H1 (cell line): ENCODE results near the gene FCGR2B. TPM values are rescaled to one million over a fixed set of nuclear protein-coding genes. Genes with fewer than 3 reads are reported as not detected.
"Not testable (repeated sequence)": the region's sequence is repeated elsewhere in the genome, so short reads cannot be mapped to it uniquely, and the experiment has no call there.

ENCODE experiments used
- CTCF ChIA-PET: fragments of 300-600 bp; sonication (Branson Sonifier 250); formaldehyde crosslinking; loops from one replicate; lab custom pipeline; 2021; ENCODE audit not compliant: partially characterized antibody; lab: Charles Lee
- POLR2A ChIA-PET: fragments of 300-600 bp; sonication (Branson Sonifier 250); formaldehyde crosslinking; loops from one replicate; lab custom pipeline; 2021; ENCODE audit warnings: inconsistent platforms; ENCODE audit not compliant: partially characterized antibody; lab: Charles Lee
- DNase-seq, 2 experiments: peaks; one replicate each; pipeline versions ENCODE4 v3.0.0 to v3.0.0-alpha.2; 2010 to 2022; ENCODE audit warnings: low spot score in 2 of 2, low read depth in 1 of 2, mixed read lengths in 1 of 2
- FAIRE-seq: peaks from 2 replicates; lab custom pipeline; 2011; peaks lifted over from hg19 to GRCh38; lab: Jason Lieb, UNC
- H2AFZ ChIP-seq: 2 replicates; pipeline ENCODE4 v1.8.1; 2012; ENCODE audit warnings: low read length, inconsistent platforms
- H2AK5ac ChIP-seq: 2 replicates; pipeline ENCODE4 v1.6.1; 2013; ENCODE audit warnings: low read depth, low read length
- H2BK120ac ChIP-seq: replicated peaks from 2 replicates; pipeline ENCODE3; 2013; ENCODE audit warnings: low read depth, low read length, inconsistent platforms
- H2BK12ac ChIP-seq: 2 replicates; pipeline ENCODE4 v1.6.1; 2013; ENCODE audit warnings: low read depth, low read length
- H2BK15ac ChIP-seq: 2 replicates; pipeline ENCODE4 v1.6.1; 2013; ENCODE audit warnings: low read length
- H2BK20ac ChIP-seq: 2 replicates; pipeline ENCODE4 v1.6.1; 2013; ENCODE audit warnings: low read length
- H2BK5ac ChIP-seq: 2 replicates; pipeline ENCODE4 v1.6.1; 2013; ENCODE audit warnings: low read depth, low read length
- H3K14ac ChIP-seq: 2 replicates; pipeline ENCODE4 v1.6.1; 2013; ENCODE audit warnings: inconsistent platforms; ENCODE audit not compliant: insufficient read length
- H3K18ac ChIP-seq: 2 replicates; pipeline ENCODE4 v1.6.1; 2013; ENCODE audit warnings: low read length; ENCODE audit errors: extremely low read depth
- H3K23ac ChIP-seq: 2 replicates; pipeline ENCODE4 v1.6.1; 2013; ENCODE audit warnings: inconsistent platforms; ENCODE audit not compliant: insufficient read length
- H3K23me2 ChIP-seq: 2 replicates; pipeline ENCODE4 v1.6.1; 2013; ENCODE audit warnings: low read depth, low read length
- H3K27ac ChIP-seq: 2 replicates; pipeline ENCODE4 v1.6.1; 2011; ENCODE audit warnings: low read depth, low read length, inconsistent platforms
- H3K27me3 ChIP-seq, 4 experiments: replicated peaks in 1 of 4; 1 replicate in 1 of 4; 2 replicates in 3 of 4; pipeline versions ENCODE4 v1.6.1 to v1.8.1; 2011 to 2013; ENCODE audit warnings: low read length in 3 of 4, mild to moderate bottlenecking in 3 of 4, inconsistent platforms in 2 of 4, mixed read lengths in 2 of 4, moderate library complexity in 1 of 4; ENCODE audit not compliant: control insufficient read depth in 3 of 4, insufficient read depth in 3 of 4; ENCODE audit errors: extremely low read depth in 1 of 4
- H3K36me3 ChIP-seq, 4 experiments: 2 replicates each; pipeline versions ENCODE4 v1.6.1 to v1.8.1; 2011 to 2013; ENCODE audit warnings: mild to moderate bottlenecking in 4 of 4, low read length in 3 of 4, moderate library complexity in 2 of 4, control low read depth in 1 of 4, inconsistent platforms in 1 of 4; ENCODE audit not compliant: insufficient read depth in 4 of 4, control insufficient read depth in 2 of 4
- H3K4ac ChIP-seq: replicated peaks from 2 replicates; pipeline ENCODE3; 2013; ENCODE audit warnings: low read length, low read depth, mixed read lengths, inconsistent platforms; ENCODE audit not compliant: insufficient read length
- H3K4me1 ChIP-seq, 4 experiments: replicated peaks in 1 of 4; 1 replicate in 1 of 4; 2 replicates in 3 of 4; pipeline versions ENCODE4 v1.6.1 to v1.8.1; 2011 to 2013; ENCODE audit warnings: low read length in 3 of 4, inconsistent platforms in 2 of 4, mixed read lengths in 1 of 4; ENCODE audit not compliant: insufficient read depth in 4 of 4, control insufficient read depth in 3 of 4
- H3K4me2 ChIP-seq, 2 experiments: 2 replicates each; pipeline versions ENCODE4 v1.6.1 to v1.8.1; 2011 to 2013; ENCODE audit warnings: low read depth in 2 of 2, low read length in 2 of 2, control low read depth in 1 of 2, inconsistent platforms in 1 of 2, mild to moderate bottlenecking in 1 of 2; ENCODE audit not compliant: insufficient read depth in 1 of 2
- H3K4me3 ChIP-seq, 4 experiments: fragments of 200-600, 300-600 bp in 1 of 4; sonication (generic), shearing (Covaris generic), sonication (Bioruptor Twin) in 1 of 4; 2 replicates each; pipeline versions ENCODE4 v1.5.1 to v1.8.1; 2011 to 2016; ENCODE audit warnings: low read length in 4 of 4, low read depth in 3 of 4, control low read depth in 2 of 4, inconsistent platforms in 2 of 4, mild to moderate bottlenecking in 2 of 4, mixed read lengths in 1 of 4, moderate library complexity in 1 of 4; ENCODE audit not compliant: insufficient read depth in 2 of 4; ENCODE audit errors: extremely low read depth in 1 of 4
- H3K56ac ChIP-seq: replicated peaks from 2 replicates; pipeline ENCODE3; 2013; ENCODE audit warnings: low read depth, mild to moderate bottlenecking, mixed read lengths, low read length, inconsistent platforms; ENCODE audit not compliant: insufficient read length
- H3K79me1 ChIP-seq: 2 replicates; pipeline ENCODE4 v1.6.1; 2013; ENCODE audit warnings: low read depth, low read length, control low read depth
- H3K79me2 ChIP-seq, 2 experiments: 2 replicates each; pipeline versions ENCODE4 v1.6.1 to v1.8.1; 2012 to 2013; ENCODE audit warnings: low read length in 2 of 2, mild to moderate bottlenecking in 2 of 2, inconsistent platforms in 1 of 2; ENCODE audit not compliant: insufficient read depth in 2 of 2, control insufficient read depth in 1 of 2
- H3K9ac ChIP-seq, 4 experiments: replicated peaks in 1 of 4; 1 replicate in 1 of 4; 2 replicates in 3 of 4; pipeline versions ENCODE4 v1.6.1 to v1.8.1; 2011 to 2013; ENCODE audit warnings: low read depth in 3 of 4, low read length in 3 of 4, control low read depth in 2 of 4, mild to moderate bottlenecking in 2 of 4, moderate library complexity in 2 of 4, inconsistent platforms in 1 of 4; ENCODE audit errors: extremely low read depth in 1 of 4
- H3K9me3 ChIP-seq, 2 experiments: 2 replicates each; pipeline versions ENCODE4 v1.6.1 to v1.8.1; 2012 to 2013; ENCODE audit warnings: mild to moderate bottlenecking in 2 of 2, moderate library complexity in 2 of 2, control low read depth in 1 of 2, inconsistent platforms in 1 of 2, low read depth in 1 of 2, low read length in 1 of 2, mixed read lengths in 1 of 2; ENCODE audit not compliant: insufficient read depth in 2 of 2
- H4K20me1 ChIP-seq, 2 experiments: replicated peaks in 1 of 2; 2 replicates each; pipeline versions ENCODE3 to v1.8.1; 2011 to 2013; ENCODE audit warnings: inconsistent platforms in 2 of 2, low read length in 2 of 2, mild to moderate bottlenecking in 1 of 2; ENCODE audit not compliant: insufficient read depth in 2 of 2, control insufficient read depth in 1 of 2
- H4K5ac ChIP-seq: 2 replicates; pipeline ENCODE4 v1.6.1; 2013; ENCODE audit warnings: low read length, low read depth, mixed read lengths, inconsistent platforms; ENCODE audit not compliant: insufficient read length
- H4K8ac ChIP-seq: 2 replicates; pipeline ENCODE4 v1.8.0; 2013; ENCODE audit warnings: mild to moderate bottlenecking, moderate library complexity, low read length, inconsistent platforms; ENCODE audit not compliant: insufficient read depth; ENCODE audit errors: extremely low read depth
- H4K91ac ChIP-seq: replicated peaks from 2 replicates; pipeline ENCODE3; 2013; ENCODE audit warnings: low read length, mixed read lengths, inconsistent platforms; ENCODE audit not compliant: insufficient read length
- WGBS, 2 experiments: shearing (Covaris generic) in 1 of 2; methylation state at CpG; one replicate each; pipeline versions ENCODE4 v1.1.6 to v1.1.7; 2013 to 2015; ENCODE audit warnings: low lambda C conversion rate in 2 of 2, mixed read lengths in 2 of 2, inconsistent platforms in 1 of 2, low coverage in 1 of 2, missing lambda C conversion rate in 1 of 2; ENCODE audit not compliant: insufficient replicate concordance in 2 of 2, insufficient coverage in 1 of 2, insufficient read length in 1 of 2; ENCODE audit errors: extremely low coverage in 1 of 2, missing lambda C conversion rate in 1 of 2; 5-methylcytosine and 5-hydroxymethylcytosine counted together
- polyA plus RNA-seq, 7 experiments: library from polyadenylated mRNA; depleted of rRNA in 3 of 7; stranded (reverse) in 5 of 7; unstranded in 2 of 7; fragments of >200 nt in 5 of 7; fragments of 200-250 nt in 2 of 7; gene quantifications; 1 replicate in 5 of 7; 2 replicates in 1 of 7; 4 replicates in 1 of 7; pipeline versions ENCODE4 v1.2.1 to v1.2.3, GENCODE V29; 2011 to 2013; ENCODE audit warnings: missing spikeins in 2 of 7, mixed read lengths in 2 of 7
- total RNA-seq: library from RNA; stranded (reverse); fragmentation: NEBNext Ultra II Directional; extraction: Animal tissue kit (Norgen Biotek cat#: 25700); gene quantifications from 2 replicates; pipeline ENCODE4 v1.2.1, GENCODE V29; 2021

Gene FCGR2B
- total and polyA plus RNA-seq, 2 of the 8 experiments (the other 6 are each of a cell fraction or from before 2014, with no cell fraction given), result 0.05 TPM; not detected in 1

DNA sequence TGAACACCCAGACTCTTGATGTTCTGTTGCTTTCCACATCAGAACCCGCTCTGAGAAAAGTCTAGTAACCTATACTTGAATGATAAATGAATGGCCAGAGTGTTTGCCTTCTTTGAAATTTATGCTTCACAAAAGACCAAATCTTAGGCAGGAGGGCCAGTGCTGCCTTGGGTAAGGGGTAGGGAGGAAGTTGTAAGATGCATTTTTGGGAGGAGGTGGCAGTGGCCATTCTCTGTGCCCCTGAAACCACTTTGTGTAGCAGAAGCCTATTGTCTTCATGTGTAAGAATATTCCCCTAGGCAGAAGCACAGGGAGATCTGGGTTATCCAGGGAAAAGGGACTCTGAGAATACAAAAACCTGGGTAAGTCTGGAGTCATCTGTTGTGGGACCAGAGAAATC lies 626 bp downstream of the FCGR2B start:
- POLR2A ChIA-PET, H3K79me2 ChIP-seq, H2AK5ac ChIP-seq, H2BK15ac ChIP-seq, H3K4ac ChIP-seq, DNase-seq, H3K27me3 ChIP-seq, H4K8ac ChIP-seq, H3K18ac ChIP-seq, H3K23ac ChIP-seq, H3K36me3 ChIP-seq, H2BK120ac ChIP-seq, H3K4me3 ChIP-seq, H3K23me2 ChIP-seq, H4K20me1 ChIP-seq, H3K4me1 ChIP-seq, H3K56ac ChIP-seq, FAIRE-seq, H3K79me1 ChIP-seq, H4K5ac ChIP-seq, H3K4me2 ChIP-seq, CTCF ChIA-PET, H3K14ac ChIP-seq, H4K91ac ChIP-seq, H3K9me3 ChIP-seq, H2AFZ ChIP-seq, H2BK20ac ChIP-seq, H2BK12ac ChIP-seq, H3K27ac ChIP-seq, H2BK5ac ChIP-seq, H3K9ac ChIP-seq: not testable (repeated sequence)
- no CpG with 5 or more reads among the region's 1 CpG for WGBS, 2 experiments

DNA sequence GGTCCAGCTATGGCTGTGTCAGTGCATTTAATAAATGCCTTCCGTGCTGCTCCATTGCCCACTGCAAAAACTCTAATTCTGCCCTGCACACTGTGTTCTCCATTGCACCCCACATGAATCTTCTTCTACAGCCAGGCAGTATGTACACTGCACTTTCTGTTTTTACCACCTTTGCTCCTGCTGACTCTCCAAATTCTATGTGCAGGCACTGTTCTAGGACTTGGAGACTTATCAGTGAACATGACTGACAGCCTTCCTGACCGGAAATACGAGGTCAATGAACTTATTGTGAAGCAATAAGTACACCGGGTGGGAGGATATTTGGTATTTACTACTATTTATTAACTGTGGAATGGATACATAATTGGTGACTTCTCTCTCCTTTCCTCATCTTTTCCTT lies 1.7 kb downstream of the FCGR2B start:
- H2AFZ ChIP-seq, H3K4me1 ChIP-seq, H3K36me3 ChIP-seq, H3K4ac ChIP-seq, H3K9ac ChIP-seq, H4K20me1 ChIP-seq, H2BK120ac ChIP-seq, H3K79me1 ChIP-seq, CTCF ChIA-PET, POLR2A ChIA-PET, H4K5ac ChIP-seq, H2BK20ac ChIP-seq, H2AK5ac ChIP-seq, H4K8ac ChIP-seq, H3K23ac ChIP-seq, H3K18ac ChIP-seq, H3K79me2 ChIP-seq, H3K23me2 ChIP-seq, H4K91ac ChIP-seq, H3K27me3 ChIP-seq, H3K4me3 ChIP-seq, H3K9me3 ChIP-seq, H2BK5ac ChIP-seq, H2BK15ac ChIP-seq, FAIRE-seq, H3K4me2 ChIP-seq, H3K56ac ChIP-seq, H2BK12ac ChIP-seq, H3K27ac ChIP-seq, DNase-seq, H3K14ac ChIP-seq: not testable (repeated sequence)
- no CpG with 5 or more reads among the region's 4 CpGs for WGBS, 2 experiments
